ENCODE measurements around the gene CLEC20A. TPM values are rescaled to one million over a fixed set of nuclear protein-coding genes. Genes with fewer than 3 reads are reported as not detected.
A peak's percentile ranks its signal among the peaks of the same experiment; 100 is the strongest.

Gene CLEC20A
- total and polyA plus RNA-seq, 2 of the 8 experiments (the other 6 are each of a cell fraction or from before 2014, with no cell fraction given): not detected

GRCh38 chr1:178541379-178541778 is 44.6 kb upstream of the CLEC20A start:
- Histone ChIP-seq H3K9ac (replicated peaks in 1 of 4; ENCODE audit: extremely low read depth in 1 of 4, low read depth in 3 of 4, low read length in 3 of 4) (no peak overlapping the region), H4K91ac (replicated peaks; ENCODE audit: insufficient read length, low read length) (peak overlapping the region; percentile 51), H2AK5ac (ENCODE audit: low read depth, low read length) (no peak overlapping the region), H3K4me2 (ENCODE audit: insufficient read depth in 1 of 2, low read depth in 2 of 2, low read length in 2 of 2) (peak overlapping the region; percentile 46 to 96), H2BK5ac (ENCODE audit: low read depth, low read length) (no peak overlapping the region), H3K9me3 (ENCODE audit: insufficient read depth in 2 of 2, low read depth in 1 of 2, low read length in 1 of 2) (no peaks in the 10 kb centered on the region), H4K5ac (ENCODE audit: insufficient read length, low read depth, low read length) (peak overlapping the region; percentile 25), H3K4ac (replicated peaks; ENCODE audit: insufficient read length, low read depth, low read length) (peak overlapping the region; percentile 22), H2AFZ (ENCODE audit: low read length) (0 out of 2 replicates have a peak overlapping the region, but pooled peaks have one; percentile 89), H3K27me3 (replicated peaks in 1 of 4; ENCODE audit: control insufficient read depth in 3 of 4, extremely low read depth in 1 of 4, insufficient read depth in 3 of 4, low read length in 3 of 4) (no peaks in the 10 kb centered on the region; a peak in 1 of 7 replicates), H3K36me3 (ENCODE audit: control insufficient read depth in 2 of 4, insufficient read depth in 4 of 4, low read length in 3 of 4) (no peaks in the 10 kb centered on the region), H3K27ac (ENCODE audit: low read depth, low read length) (no peak overlapping the region), H2BK12ac (ENCODE audit: low read depth, low read length) (peak overlapping the region; percentile 50; the same call in 1 of the 2 replicates), H4K8ac (ENCODE audit: extremely low read depth, insufficient read depth, low read length) (0 out of 2 replicates have a peak overlapping the region, but pooled peaks have one; percentile 38), H3K4me3 (ENCODE audit: extremely low read depth in 1 of 4, insufficient read depth in 2 of 4, low read depth in 3 of 4, low read length in 4 of 4) (peak overlapping the region; percentile 51 to 94 (median 90); a peak in 4 of 8 replicates), H3K79me2 (ENCODE audit: control insufficient read depth in 1 of 2, insufficient read depth in 2 of 2, low read length in 2 of 2) (no peaks in the 10 kb centered on the region), H3K23me2 (ENCODE audit: low read depth, low read length) (peaks cover 10% of the 10 kb centered on the region), H3K56ac (replicated peaks; ENCODE audit: insufficient read length, low read depth, low read length) (no peak overlapping the region), H2BK120ac (replicated peaks; ENCODE audit: low read depth, low read length) (no peak overlapping the region), H3K14ac (ENCODE audit: insufficient read length) (no peak overlapping the region), H3K4me1 (replicated peaks in 1 of 4; ENCODE audit: control insufficient read depth in 3 of 4, insufficient read depth in 4 of 4, low read length in 3 of 4) (peaks cover 0 to 8% (median 3%) of the 10 kb centered on the region in 4 experiments; a peak in 2 of 7 replicates), H3K23ac (ENCODE audit: insufficient read length) (no peak overlapping the region), H4K20me1 (replicated peaks in 1 of 2; ENCODE audit: control insufficient read depth in 1 of 2, insufficient read depth in 2 of 2, low read length in 2 of 2) (no peaks in the 10 kb centered on the region), H2BK15ac (ENCODE audit: low read length) (no peak overlapping the region), H2BK20ac (ENCODE audit: low read length) (no peak overlapping the region; the same call in 1 of the 2 replicates), H3K79me1 (ENCODE audit: low read depth, low read length) (no peaks in the 10 kb centered on the region; the same call in 1 of the 2 replicates), H3K18ac (ENCODE audit: extremely low read depth, low read length) (peak overlapping the region; percentile 90)
- FAIRE-seq: no peak
- ChIA-PET POLR2A (ENCODE audit: partially characterized antibody) (interaction anchor here (0.6 to 6.0 kb wide), 3 partner anchors 184 to 493 kb away, joined by 3 to 21 read pairs (median 3); partner anchors contain the start of gene RALGPS2), CTCF (ENCODE audit: partially characterized antibody) (interaction anchor here (0.6 to 9.1 kb wide), 19 partner anchors 11 to 593 kb away, joined by 3 to 92 read pairs (median 5); partner anchors contain the start of gene RALGPS2)
- DNase-seq (ENCODE audit: low read depth in 1 of 2, low spot score in 2 of 2): no peak
- whole genome bisulfite sequencing, 2 experiments (ENCODE audit: extremely low coverage in 1 of 2, insufficient coverage in 1 of 2, insufficient read length in 1 of 2, insufficient replicate concordance in 2 of 2, low coverage in 1 of 2, low lambda C conversion rate in 2 of 2, missing lambda C conversion rate in 1 of 2): 89% methylated on average over 2 of the region's 5 CpGs; no CpG with 5 or more reads in 1 of the 2 experiments
- TF ChIP-seq YY1 (IDR thresholded peaks at IDR 0.05; ENCODE audit: low read depth, low read length) (no peak), CHD1 (IDR thresholded peaks at IDR 0.05; ENCODE audit: low read depth, low read length) (no peak), SP4 (IDR thresholded peaks at IDR 0.05; ENCODE audit: low read length) (no peak), CBX5 (IDR thresholded peaks at IDR 0.05; ENCODE audit: low read depth, low read length) (no peak), GABPA (IDR thresholded peaks at IDR 0.05; ENCODE audit: borderline replicate concordance, insufficient read depth, low read length) (no peak), GTF2F1 (IDR thresholded peaks at IDR 0.05; ENCODE audit: borderline replicate concordance, low read depth, low read length) (no peak), KDM4A (IDR thresholded peaks at IDR 0.05; ENCODE audit: low read depth, low read length, severe bottlenecking) (no peak), CEBPB (IDR thresholded peaks at IDR 0.05; ENCODE audit: low read depth, low read length) (no peak), CTBP2 (IDR thresholded peaks at IDR 0.05; ENCODE audit: borderline replicate concordance, insufficient read depth, insufficient read length, low read length) (no peak), BCL11A (IDR thresholded peaks at IDR 0.05; ENCODE audit: low read depth in 2 of 2, low read length in 2 of 2) (no peak), SRF (IDR thresholded peaks at IDR 0.05; ENCODE audit: low read depth, low read length) (no peak)
- TF ChIP-seq, protein P1, sequence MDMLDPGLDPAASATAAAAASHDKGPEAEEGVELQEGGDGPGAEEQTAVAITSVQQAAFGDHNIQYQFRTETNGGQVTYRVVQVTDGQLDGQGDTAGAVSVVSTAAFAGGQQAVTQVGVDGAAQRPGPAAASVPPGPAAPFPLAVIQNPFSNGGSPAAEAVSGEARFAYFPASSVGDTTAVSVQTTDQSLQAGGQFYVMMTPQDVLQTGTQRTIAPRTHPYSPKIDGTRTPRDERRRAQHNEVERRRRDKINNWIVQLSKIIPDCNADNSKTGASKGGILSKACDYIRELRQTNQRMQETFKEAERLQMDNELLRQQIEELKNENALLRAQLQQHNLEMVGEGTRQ (IDR thresholded peaks at IDR 0.05; ENCODE audit: low read length): no peak

All from H1 (cell line).